Pancreas (tissue), 10 donors: ENCODE results near the gene DOCK1. TPM values are rescaled to one million over a fixed set of nuclear protein-coding genes. Genes with fewer than 3 reads are reported as not detected.

Source experiments
- ATAC-seq, 4 donors: fragments of 200-7000 bp; cut with Tn5 transposase; one replicate each; pipeline versions ENCODE4 v1.8.0 to v1.9.1; 2020; ENCODE audit warnings: mild to moderate bottlenecking in 4 of 4, moderate library complexity in 4 of 4
- DNase-seq, 6 donors: peaks; one replicate each; pipeline ENCODE4 v3.0.0-alpha.2; 2020
- FAIRE-seq: peaks from 2 replicates; lab custom pipeline; 2012; peaks lifted over from hg19 to GRCh38; lab: Jason Lieb, UNC
- H3K27ac ChIP-seq, 4 donors: fragments of 200-600 bp; sonication (generic); 1 replicate in 3 of 4; 2 replicates in 1 of 4; pipeline versions ENCODE4 v1.5.0 to v1.8.0; 2020
- H3K27me3 ChIP-seq, 4 donors: fragments of 200-600 bp; one replicate each; pipeline ENCODE4 v1.8.0; 2021
- H3K36me3 ChIP-seq, 3 donors: fragments of 200-600 bp; sonication (generic) in 1 of 3; one replicate each; pipeline versions ENCODE4 v1.5.0 to v1.8.0; 2020 to 2021
- H3K4me1 ChIP-seq, 3 donors: fragments of 200-600 bp; one replicate each; pipeline ENCODE4 v1.8.0; 2021
- H3K4me3 ChIP-seq, 4 donors: fragments of 200-600 bp; sonication (generic) in 2 of 4; one replicate each; pipeline versions ENCODE4 v1.5.0 to v1.8.0; 2020 to 2021
- H3K9me3 ChIP-seq, 4 donors: fragments of 200-600 bp; one replicate each; pipeline ENCODE4 v1.8.0; 2021
- WGBS, 2 donors: extraction: QIAGEN DNeasy Blood & Tissue Kit; methylation state at CpG; one replicate each; pipeline ENCODE4 v1.1.7; 2013; 5-methylcytosine and 5-hydroxymethylcytosine counted together
- intact Hi-C, 3 donors: fragments of 100-400 bp; cut with DNase I; formaldehyde crosslinking; loops; one replicate each; pipeline versions ENCODE4 v1.11.1 to v1.14.2; 2022
- polyA plus RNA-seq, 2 donors: library from polyadenylated mRNA; stranded (reverse); fragments of 200-250 nt; gene quantifications; one replicate each; pipeline ENCODE4 v1.2.3, GENCODE V29; 2013
- total RNA-seq, 6 donors: library from RNA; stranded (reverse); fragmentation: NEBNext Ultra II Directional in 4 of 6; extraction: Animal tissue kit (Norgen Biotek cat#: 25700) in 4 of 6; gene quantifications; one replicate each; pipeline versions ENCODE4 v1.2.1 to v1.2.4, GENCODE V29; 2021 to 2023
- TF ChIP-seq, protein P1 (sequence below), 4 donors: fragments of 200-600 bp; sonication (generic) in 3 of 4; IDR thresholded peaks; one replicate each; pipeline versions ENCODE4 v1.5.0 to v1.8.0; 2021; ENCODE audit warnings: antibody characterized with exemption in 4 of 4
- donor health status: healthy with polysubstance abuse.
- donor health status: DM: no; HTN: no; CAD: no; lungs with moderate emphysema.
- donor health status: DM: no; HTN: no; CAD: no.
- donor health status: control.
- donor health status: control.
- donor health status: Bipolar disorder and iron deficiency.
- donor health status: DM: yes; HTN: yes; CAD: no.
- donor health status: DM: no; HTN: no; CAD: no.
- donor health status: DM: no; HTN: no; CAD: no.
- donor health status: DM: yes; HTN: yes; CAD: no.

DOCK1 gene
- total and polyA plus RNA-seq, 8 donors = 12.1 to 38.6 (median 24.2) TPM

DNA sequence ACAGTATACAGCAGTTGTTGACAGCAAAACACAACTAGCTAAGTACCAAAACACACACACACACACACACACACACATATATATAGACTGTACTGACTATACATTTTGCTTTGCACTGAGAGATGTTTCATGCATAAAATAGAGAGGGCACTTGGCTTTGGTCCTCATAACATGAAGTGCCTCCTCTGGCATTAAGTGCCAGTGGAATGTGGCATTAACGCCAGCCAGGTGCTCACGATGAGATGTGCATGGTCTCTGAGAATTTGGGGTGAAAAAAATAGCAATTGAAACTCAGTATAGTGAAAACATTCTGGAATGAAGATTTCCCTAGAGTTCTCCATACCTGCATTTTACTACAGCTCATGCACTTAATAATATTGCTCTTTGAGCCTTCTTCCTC lies 361.2 kb downstream of the DOCK1 start:
- H3K36me3 ChIP-seq = no peaks in the 10 kb centered on the region
- no peaks in the 10 kb centered on the region for H3K4me1 ChIP-seq
- TF ChIP-seq, protein P1, sequence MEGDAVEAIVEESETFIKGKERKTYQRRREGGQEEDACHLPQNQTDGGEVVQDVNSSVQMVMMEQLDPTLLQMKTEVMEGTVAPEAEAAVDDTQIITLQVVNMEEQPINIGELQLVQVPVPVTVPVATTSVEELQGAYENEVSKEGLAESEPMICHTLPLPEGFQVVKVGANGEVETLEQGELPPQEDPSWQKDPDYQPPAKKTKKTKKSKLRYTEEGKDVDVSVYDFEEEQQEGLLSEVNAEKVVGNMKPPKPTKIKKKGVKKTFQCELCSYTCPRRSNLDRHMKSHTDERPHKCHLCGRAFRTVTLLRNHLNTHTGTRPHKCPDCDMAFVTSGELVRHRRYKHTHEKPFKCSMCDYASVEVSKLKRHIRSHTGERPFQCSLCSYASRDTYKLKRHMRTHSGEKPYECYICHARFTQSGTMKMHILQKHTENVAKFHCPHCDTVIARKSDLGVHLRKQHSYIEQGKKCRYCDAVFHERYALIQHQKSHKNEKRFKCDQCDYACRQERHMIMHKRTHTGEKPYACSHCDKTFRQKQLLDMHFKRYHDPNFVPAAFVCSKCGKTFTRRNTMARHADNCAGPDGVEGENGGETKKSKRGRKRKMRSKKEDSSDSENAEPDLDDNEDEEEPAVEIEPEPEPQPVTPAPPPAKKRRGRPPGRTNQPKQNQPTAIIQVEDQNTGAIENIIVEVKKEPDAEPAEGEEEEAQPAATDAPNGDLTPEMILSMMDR (IDR thresholded peaks at IDR 0.05) = no peak
- DNase-seq = no peak
- no peaks in the 10 kb centered on the region for H3K27me3 ChIP-seq
- H3K27ac ChIP-seq = no peak overlapping the region
- WGBS, 2 donors = 91 to 96% methylated on average over 2 of the region's 2 CpGs
- ATAC-seq = no peak
- H3K9me3 ChIP-seq = no peaks in the 10 kb centered on the region
- no peak overlapping the region for H3K4me3 ChIP-seq
- intact Hi-C loops = no loop called here
- FAIRE-seq = no peak

DNA sequence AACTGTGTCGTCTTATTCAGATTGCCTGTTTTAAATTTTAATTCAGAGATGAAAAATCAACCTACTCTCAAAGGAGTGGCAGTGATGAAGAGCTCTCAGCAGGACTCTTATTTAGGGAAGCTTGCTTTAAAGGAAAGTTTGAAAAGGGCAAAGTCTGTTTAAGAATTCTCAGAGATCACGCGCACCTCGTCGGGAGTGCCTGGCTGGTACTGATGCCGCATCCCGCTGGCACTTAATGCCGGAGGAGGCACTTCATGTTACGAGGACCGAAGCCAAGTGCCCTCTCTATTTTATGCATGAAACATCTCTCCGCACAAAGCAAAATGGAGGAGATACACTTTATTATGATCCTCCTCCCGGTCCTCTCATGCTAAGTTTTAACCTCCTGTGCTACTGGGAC lies 362.2 kb downstream of the DOCK1 start:
- no peak for DNase-seq
- Histone ChIP-seq H3K27ac (no peak overlapping the region), H3K4me3 (no peak overlapping the region), H3K36me3 (peaks cover 0 to 6% (median 0%) of the 10 kb centered on the region in 3 donors), H3K4me1 (no peaks in the 10 kb centered on the region), H3K27me3 (no peaks in the 10 kb centered on the region), H3K9me3 (no peaks in the 10 kb centered on the region)
- intact Hi-C loops = no loop called here
- 96 to 98% methylated on average over 12 of the region's 12 CpGs for WGBS, 2 donors
- no peak for ATAC-seq
- TF ChIP-seq, protein P1 (IDR thresholded peaks at IDR 0.05) = no peak
- FAIRE-seq = no peak

DNA sequence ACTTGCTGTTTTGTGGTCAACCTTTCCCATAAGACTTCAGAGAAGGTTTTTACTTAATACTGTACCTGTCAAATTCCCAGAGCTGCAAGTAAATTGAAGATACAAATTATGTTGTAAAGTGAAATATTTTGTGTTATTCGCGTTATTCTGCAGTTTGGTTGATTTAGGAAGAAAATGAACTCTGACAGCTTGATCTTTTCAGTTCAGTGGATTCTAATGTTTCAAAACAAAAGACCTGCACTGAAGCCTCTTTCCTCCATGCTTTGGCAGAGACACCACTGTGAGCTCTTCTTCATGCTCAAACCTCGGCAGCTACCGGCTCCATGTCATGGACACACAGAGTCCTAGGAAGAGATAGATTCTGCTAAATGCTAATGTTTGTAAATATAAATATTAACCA lies 366.8 kb downstream of the DOCK1 start:
- TF ChIP-seq, protein P1 (IDR thresholded peaks at IDR 0.05) = no peak
- WGBS, 2 donors = 95 to 97% methylated on average over 4 of the region's 4 CpGs
- ATAC-seq = no peak
- no peak overlapping the region for H3K4me3 ChIP-seq
- no peaks in the 10 kb centered on the region for H3K27me3 ChIP-seq
- H3K27ac ChIP-seq = no peak overlapping the region
- no peak for DNase-seq
- peaks cover 0 to 6% (median 0%) of the 10 kb centered on the region in 3 donors for H3K36me3 ChIP-seq
- no peak for FAIRE-seq
- intact Hi-C loops = no loop called here
- no peaks in the 10 kb centered on the region for H3K4me1 ChIP-seq
- H3K9me3 ChIP-seq = no peaks in the 10 kb centered on the region

DNA sequence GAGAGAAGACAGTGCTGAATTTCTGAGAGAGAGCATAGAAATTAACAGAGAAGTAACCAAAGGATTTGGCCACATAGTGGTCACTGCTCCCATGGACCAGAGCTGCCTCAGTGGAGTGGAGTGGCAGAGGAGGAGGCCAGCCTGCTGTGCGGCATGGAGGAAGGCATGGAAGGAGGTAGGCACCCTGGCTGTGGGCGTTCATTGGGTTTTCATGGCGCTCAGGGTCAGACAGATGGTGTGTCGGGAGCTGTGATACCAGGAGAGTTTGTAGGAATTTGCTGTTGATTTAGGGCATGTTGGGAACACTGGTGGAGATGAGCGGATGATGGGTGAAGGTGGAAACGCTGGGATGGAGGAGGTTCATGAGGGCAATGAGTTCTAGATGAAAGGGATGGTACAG lies 370.0 kb downstream of the DOCK1 start:
- ATAC-seq = no peak
- H3K27ac ChIP-seq = no peak overlapping the region
- TF ChIP-seq, protein P1 (IDR thresholded peaks at IDR 0.05) = no peak
- FAIRE-seq = no peak
- no peaks in the 10 kb centered on the region for H3K9me3 ChIP-seq
- intact Hi-C loops = no loop called here
- H3K4me1 ChIP-seq = peaks cover 0 to 4% (median 0%) of the 10 kb centered on the region in 3 donors
- no peak for DNase-seq
- WGBS, 2 donors = 97 to 99% methylated on average over 6 of the region's 6 CpGs
- peaks cover 0 to 6% (median 0%) of the 10 kb centered on the region in 3 donors for H3K36me3 ChIP-seq
- H3K27me3 ChIP-seq = no peaks in the 10 kb centered on the region
- no peak overlapping the region for H3K4me3 ChIP-seq

DNA sequence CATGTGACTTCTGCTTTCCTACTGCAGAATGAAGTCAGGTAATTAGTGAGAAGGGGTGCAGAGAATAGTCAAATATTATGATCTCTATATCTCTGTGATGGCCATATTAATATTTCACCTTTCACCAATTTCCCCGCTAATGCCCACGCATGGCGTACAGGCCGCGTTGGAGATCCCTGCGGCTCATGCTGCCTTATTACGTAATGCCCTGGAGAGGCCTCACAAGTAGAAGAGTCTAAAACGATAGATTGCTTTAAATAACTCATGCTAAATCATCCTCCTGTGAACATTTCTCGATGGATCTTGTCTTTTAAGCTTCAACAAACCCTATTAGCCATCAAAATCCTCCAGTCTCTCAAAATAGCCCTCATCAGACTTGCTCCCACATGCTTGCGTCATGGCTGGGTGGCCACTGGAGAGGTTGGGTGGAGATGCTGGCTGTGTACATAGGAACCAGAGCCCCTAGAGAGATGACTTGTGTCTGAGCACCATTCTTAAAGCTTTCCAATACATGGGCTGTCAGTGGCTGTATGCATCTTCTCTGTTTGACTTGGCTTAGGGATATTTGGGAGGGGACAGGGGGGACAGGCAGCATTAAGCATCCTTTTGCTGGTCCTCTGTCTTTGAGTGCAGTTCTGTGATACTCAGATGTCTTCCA lies 370.7 kb downstream of the DOCK1 start:
- no peak overlapping the region for H3K4me3 ChIP-seq
- no peak overlapping the region for H3K27ac ChIP-seq
- TF ChIP-seq, protein P1 (IDR thresholded peaks at IDR 0.05) = no peak
- DNase-seq (no peak), FAIRE-seq (no peak), ATAC-seq (no peak)
- intact Hi-C loops = no loop called here
- H3K36me3 ChIP-seq = peaks cover 0 to 6% (median 0%) of the 10 kb centered on the region in 3 donors
- WGBS, 2 donors = 93 to 97% methylated on average over 10 of the region's 10 CpGs
- H3K27me3 ChIP-seq = no peaks in the 10 kb centered on the region
- H3K9me3 ChIP-seq = no peaks in the 10 kb centered on the region
- peaks cover 0 to 4% (median 0%) of the 10 kb centered on the region in 3 donors for H3K4me1 ChIP-seq
